Endodermal cell (in vitro differentiated cells): ENCODE results near the gene TNRC6B. TPM values are rescaled to one million over a fixed set of nuclear protein-coding genes. Genes with fewer than 3 reads are reported as not detected.
"Not testable (repeated sequence)": the region's sequence is repeated elsewhere in the genome, so short reads cannot be mapped to it uniquely, and the experiment has no call there.

ENCODE experiments used
- DNase-seq: peaks from one replicate; pipeline ENCODE4 v3.0.0-alpha.2; 2017
- H3K27ac ChIP-seq: 2 replicates; pipeline ENCODE4 v1.5.1; 2013; ENCODE audit warnings: mild to moderate bottlenecking, low read depth, low read length, moderate library complexity
- H3K27me3 ChIP-seq: 2 replicates; pipeline ENCODE4 v1.6.1; 2013; ENCODE audit warnings: mild to moderate bottlenecking, low read length, moderate library complexity; ENCODE audit not compliant: insufficient read depth, control insufficient read depth, poor library complexity, severe bottlenecking
- H3K36me3 ChIP-seq: 2 replicates; pipeline ENCODE4 v1.7.0; 2013; ENCODE audit warnings: mild to moderate bottlenecking, low read length, moderate library complexity; ENCODE audit not compliant: control insufficient read depth, insufficient read depth
- H3K4me1 ChIP-seq: one replicate; pipeline ENCODE4 v1.7.0; 2013; ENCODE audit warnings: low read length; ENCODE audit not compliant: control insufficient read depth, insufficient read depth
- H3K4me3 ChIP-seq: 2 replicates; pipeline ENCODE4 v1.5.1; 2013; ENCODE audit warnings: mild to moderate bottlenecking, low read length, moderate library complexity
- H3K9ac ChIP-seq: 2 replicates; pipeline ENCODE4 v1.6.1; 2013; ENCODE audit warnings: mild to moderate bottlenecking, low read length, moderate library complexity; ENCODE audit not compliant: poor library complexity, severe bottlenecking; ENCODE audit errors: extremely low read depth
- H3K9me3 ChIP-seq: 2 replicates; pipeline ENCODE4 v1.6.1; 2013; ENCODE audit warnings: mild to moderate bottlenecking, low read length, moderate library complexity; ENCODE audit not compliant: control insufficient read depth
- H3K27ac Mint-ChIP-seq: 2 replicates; pipeline ENCODE4 v1.8.0; 2020; ENCODE audit warnings: mixed read lengths
- H3K27me3 Mint-ChIP-seq: 2 replicates; pipeline ENCODE4 v1.8.0; 2021; ENCODE audit warnings: mild to moderate bottlenecking, mixed read lengths; ENCODE audit not compliant: insufficient read depth
- H3K36me3 Mint-ChIP-seq: 2 replicates; pipeline ENCODE4 v1.8.0; 2020; ENCODE audit warnings: low read depth, mixed read lengths
- H3K4me1 Mint-ChIP-seq: 2 replicates; pipeline ENCODE4 v1.8.0; 2020; ENCODE audit warnings: mixed read lengths
- H3K4me3 Mint-ChIP-seq: 2 replicates; pipeline ENCODE4 v1.8.0; 2020; ENCODE audit warnings: mild to moderate bottlenecking, moderate library complexity, mixed read lengths
- H3K9me3 Mint-ChIP-seq: 2 replicates; pipeline ENCODE4 v1.8.0; 2020; ENCODE audit warnings: mild to moderate bottlenecking, mixed read lengths
- CTCF ChIP-seq: fragments of 200-600 bp; sonication (generic); conservative IDR thresholded peaks from 2 replicates; pipeline ENCODE4 v1.5.0; 2021; ENCODE audit warnings: antibody characterized with exemption, mild to moderate bottlenecking
- WGBS, 2 experiments: methylation state at CpG; one replicate each; pipeline versions ENCODE4 v1.1.5 to v1.1.7; 2013; ENCODE audit warnings: missing lambda C conversion rate in 2 of 2, mixed read lengths in 1 of 2; ENCODE audit not compliant: insufficient coverage in 1 of 2, insufficient read length in 1 of 2; 5-methylcytosine and 5-hydroxymethylcytosine counted together
- total RNA-seq, 2 donors: library from RNA; stranded (reverse); fragmentation: NEBNext Ultra II Directional in 1 of 2; extraction: Animal tissue kit (Norgen Biotek cat#: 25700) in 1 of 2; gene quantifications; 2 replicates in 1 of 2; 3 replicates in 1 of 2; pipeline ENCODE4 v1.2.1, GENCODE V29; 2021

Gene TNRC6B
- total RNA-seq, 2 donors from 2014 or later = 57.5 to 62.5 TPM

- no peaks in the 10 kb centered on the region for H3K27me3 ChIP-seq
- peaks cover 22% of the 10 kb centered on the region for H3K36me3 Mint-ChIP-seq
- 86 to 92% methylated on average over 2 of the region's 2 CpGs for WGBS, 2 experiments
- H3K4me1 Mint-ChIP-seq = peaks cover 4% of the 10 kb centered on the region
- H3K9me3 ChIP-seq = no peaks in the 10 kb centered on the region
- H3K36me3 ChIP-seq = peaks cover 5% of the 10 kb centered on the region
- no peak overlapping the region for H3K4me3 Mint-ChIP-seq
- DNase-seq = no peak
- no peak overlapping the region for H3K27ac Mint-ChIP-seq
- no peaks in the 10 kb centered on the region for H3K9me3 Mint-ChIP-seq
- H3K4me3 ChIP-seq = no peak overlapping the region
- no peak overlapping the region for H3K9ac ChIP-seq
- TF ChIP-seq CTCF = no peak
- no peaks in the 10 kb centered on the region for H3K4me1 ChIP-seq
- no peaks in the 10 kb centered on the region for H3K27me3 Mint-ChIP-seq
- no peak overlapping the region for H3K27ac ChIP-seq
Observed at GRCh38 chr22:40377931-40378330, 200.2 kb downstream of the TNRC6B start.

GRCh38 chr22:40378448-40378847, 200.7 kb downstream of the TNRC6B start:
- not testable (repeated sequence) for DNase-seq, H3K9me3 Mint-ChIP-seq, H3K4me3 ChIP-seq, H3K27ac Mint-ChIP-seq, H3K4me1 Mint-ChIP-seq, H3K9me3 ChIP-seq, H3K27ac ChIP-seq, H3K27me3 ChIP-seq, H3K4me3 Mint-ChIP-seq, H3K4me1 ChIP-seq, H3K36me3 ChIP-seq, H3K27me3 Mint-ChIP-seq, H3K9ac ChIP-seq
- peaks cover 17% of the 10 kb centered on the region for H3K36me3 Mint-ChIP-seq
- 96 to 100% methylated on average over 8 to 11 of the region's 11 CpGs for WGBS, 2 experiments

GRCh38 chr22:40381461-40381860, 203.7 kb downstream of the TNRC6B start:
- Mint-ChIP-seq H3K27me3 (no peaks in the 10 kb centered on the region), H3K4me1 (peaks cover 8% of the 10 kb centered on the region), H3K9me3 (no peaks in the 10 kb centered on the region), H3K27ac (no peak overlapping the region), H3K4me3 (no peak overlapping the region), H3K36me3 (no peaks in the 10 kb centered on the region)
- H3K4me3 ChIP-seq = no peak overlapping the region
- H3K9ac ChIP-seq = no peak overlapping the region
- H3K27me3 ChIP-seq = no peaks in the 10 kb centered on the region
- no peak for DNase-seq
- no peaks in the 10 kb centered on the region for H3K36me3 ChIP-seq
- 86% methylated on average over 3 of the region's 3 CpGs; no CpG with 5 or more reads in 1 of the 2 experiments for WGBS, 2 experiments
- H3K27ac ChIP-seq = no peak overlapping the region
- TF ChIP-seq CTCF = no peak
- H3K9me3 ChIP-seq = no peaks in the 10 kb centered on the region
- H3K4me1 ChIP-seq = no peaks in the 10 kb centered on the region

- DNase-seq = no peak
- no peak for TF ChIP-seq CTCF
- no peak overlapping the region for H3K27ac ChIP-seq
- peaks cover 3% of the 10 kb centered on the region for H3K36me3 ChIP-seq
- Mint-ChIP-seq H3K36me3 (peaks cover 1% of the 10 kb centered on the region), H3K9me3 (no peaks in the 10 kb centered on the region), H3K4me1 (peaks cover 20% of the 10 kb centered on the region), H3K27me3 (no peaks in the 10 kb centered on the region), H3K4me3 (no peak overlapping the region), H3K27ac (no peak overlapping the region)
- WGBS, 2 experiments = 97 to 100% methylated on average over 2 of the region's 3 CpGs
- peaks cover 4% of the 10 kb centered on the region for H3K4me1 ChIP-seq
- H3K9me3 ChIP-seq = no peaks in the 10 kb centered on the region
- no peak overlapping the region for H3K4me3 ChIP-seq
- H3K27me3 ChIP-seq = no peaks in the 10 kb centered on the region
- no peak overlapping the region for H3K9ac ChIP-seq
Observed at GRCh38 chr22:40383905-40384304, 206.2 kb downstream of the TNRC6B start.
